ENCODE results near the gene C14orf180.

Gene C14orf180

GRCh38 chr14:104597576-104597975, 18.0 kb downstream of the C14orf180 start:
- no peak overlapping the region for H3K4me3 ChIP-seq (ENCODE audit: low read depth, low read length)
- peaks cover 24% of the 10 kb centered on the region for H3K4me1 ChIP-seq
- TF ChIP-seq CTCF (IDR thresholded peaks at IDR 0.05; ENCODE audit: low read depth, low read length) = no peak
- no peaks in the 10 kb centered on the region for H3K27me3 ChIP-seq
- no peak for DNase-seq
- H3K36me3 ChIP-seq = no peaks in the 10 kb centered on the region
- no peaks in the 10 kb centered on the region for H3K9me3 ChIP-seq

GRCh38 chr14:104598039-104598909, 18.7 kb downstream of the C14orf180 start:
- Histone ChIP-seq H3K36me3 (no peaks in the 10 kb centered on the region), H3K27me3 (no peaks in the 10 kb centered on the region), H3K4me1 (peaks cover 24% of the 10 kb centered on the region)

GRCh38 chr14:104598910-104599273, 19.3 kb downstream of the C14orf180 start:
- Histone ChIP-seq H3K4me1 (peaks cover 24% of the 10 kb centered on the region), H3K4me3 (ENCODE audit: low read depth, low read length) (no peak overlapping the region), H3K36me3 (no peaks in the 10 kb centered on the region), H3K27me3 (no peaks in the 10 kb centered on the region), H3K9me3 (no peaks in the 10 kb centered on the region)
- TF ChIP-seq CTCF (IDR thresholded peaks at IDR 0.05; ENCODE audit: low read depth, low read length) = no peak
- DNase-seq = no peak

More at GRCh38 chr14:104598039-104598909, 18.7 kb downstream of the C14orf180 start:
- Histone ChIP-seq H3K9me3 (no peaks in the 10 kb centered on the region), H3K4me3 (ENCODE audit: low read depth, low read length) (no peak overlapping the region)
- peak; percentile 16 for DNase-seq
- no peak for TF ChIP-seq CTCF (IDR thresholded peaks at IDR 0.05; ENCODE audit: low read depth, low read length)

- DNase-seq = no peak
- Histone ChIP-seq H3K27me3 (no peaks in the 10 kb centered on the region), H3K36me3 (no peaks in the 10 kb centered on the region), H3K4me3 (ENCODE audit: low read depth, low read length) (no peak overlapping the region), H3K4me1 (peaks cover 24% of the 10 kb centered on the region), H3K9me3 (no peaks in the 10 kb centered on the region)
- TF ChIP-seq CTCF (IDR thresholded peaks at IDR 0.05; ENCODE audit: low read depth, low read length) = no peak
These were observed 19.9 kb downstream of the C14orf180 start for GRCh38 chr14:104599446-104599845.

GRCh38 chr14:104600141-104600643, 20.6 kb downstream of the C14orf180 start:
- Histone ChIP-seq H3K27me3 (no peaks in the 10 kb centered on the region), H3K36me3 (no peaks in the 10 kb centered on the region)

More at GRCh38 chr14:104600141-104600643, 20.6 kb downstream of the C14orf180 start:
- Histone ChIP-seq H3K4me1 (peaks cover 24% of the 10 kb centered on the region), H3K9me3 (no peaks in the 10 kb centered on the region), H3K4me3 (ENCODE audit: low read depth, low read length) (no peak overlapping the region)
- TF ChIP-seq CTCF (IDR thresholded peaks at IDR 0.05; ENCODE audit: low read depth, low read length) = no peak
- peak; percentile 83 for DNase-seq

Data from BE2C (cell line).